Ectodermal cell (in vitro differentiated cells): ENCODE measurements around the gene PAGE1. TPM values are rescaled to one million over a fixed set of nuclear protein-coding genes. Genes with fewer than 3 reads are reported as not detected.
"Not testable (repeated sequence)": the region's sequence is repeated elsewhere in the genome, so short reads cannot be mapped to it uniquely, and the experiment has no call there.

ENCODE experiments used
- H3K27ac ChIP-seq: 2 replicates; pipeline ENCODE4 v1.7.0; 2013; ENCODE audit warnings: mild to moderate bottlenecking, low read depth, low read length; ENCODE audit not compliant: insufficient read depth, poor library complexity, severe bottlenecking
- H3K27me3 ChIP-seq: 2 replicates; pipeline ENCODE4 v1.7.0; 2013; ENCODE audit warnings: mild to moderate bottlenecking, low read length; ENCODE audit not compliant: insufficient read depth, control insufficient read depth, poor library complexity, severe bottlenecking
- H3K36me3 ChIP-seq: one replicate; pipeline ENCODE4 v1.7.0; 2013; ENCODE audit warnings: low read length; ENCODE audit not compliant: control insufficient read depth, insufficient read depth
- H3K4me1 ChIP-seq: one replicate; pipeline ENCODE4 v1.7.0; 2013; ENCODE audit warnings: low read length; ENCODE audit not compliant: control insufficient read depth, insufficient read depth
- H3K4me3 ChIP-seq: 2 replicates; pipeline ENCODE4 v1.7.0; 2013; ENCODE audit warnings: low read depth, low read length, control low read depth; ENCODE audit not compliant: insufficient read depth
- H3K9me3 ChIP-seq: 2 replicates; pipeline ENCODE4 v1.7.0; 2013; ENCODE audit warnings: mild to moderate bottlenecking, low read length, moderate library complexity; ENCODE audit not compliant: control insufficient read depth
- WGBS, 2 experiments: methylation state at CpG; one replicate each; pipeline ENCODE4 v1.1.7; 2013; ENCODE audit warnings: missing lambda C conversion rate in 2 of 2; 5-methylcytosine and 5-hydroxymethylcytosine counted together
- polyA plus RNA-seq, 4 experiments: library from polyadenylated mRNA; stranded (reverse); fragments of 50-300 nt; gene quantifications; one replicate each; pipeline ENCODE4 v1.2.3, GENCODE V29; 2013

PAGE1 gene, protein sequence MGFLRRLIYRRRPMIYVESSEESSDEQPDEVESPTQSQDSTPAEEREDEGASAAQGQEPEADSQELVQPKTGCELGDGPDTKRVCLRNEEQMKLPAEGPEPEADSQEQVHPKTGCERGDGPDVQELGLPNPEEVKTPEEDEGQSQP
- polyA plus RNA-seq (2013, experiment 1 of 4): not detected
- not detected for polyA plus RNA-seq (2013, experiment 2 of 4)
- not detected for polyA plus RNA-seq (2013, experiment 3 of 4)
- not detected for polyA plus RNA-seq (2013, experiment 4 of 4)

DNA sequence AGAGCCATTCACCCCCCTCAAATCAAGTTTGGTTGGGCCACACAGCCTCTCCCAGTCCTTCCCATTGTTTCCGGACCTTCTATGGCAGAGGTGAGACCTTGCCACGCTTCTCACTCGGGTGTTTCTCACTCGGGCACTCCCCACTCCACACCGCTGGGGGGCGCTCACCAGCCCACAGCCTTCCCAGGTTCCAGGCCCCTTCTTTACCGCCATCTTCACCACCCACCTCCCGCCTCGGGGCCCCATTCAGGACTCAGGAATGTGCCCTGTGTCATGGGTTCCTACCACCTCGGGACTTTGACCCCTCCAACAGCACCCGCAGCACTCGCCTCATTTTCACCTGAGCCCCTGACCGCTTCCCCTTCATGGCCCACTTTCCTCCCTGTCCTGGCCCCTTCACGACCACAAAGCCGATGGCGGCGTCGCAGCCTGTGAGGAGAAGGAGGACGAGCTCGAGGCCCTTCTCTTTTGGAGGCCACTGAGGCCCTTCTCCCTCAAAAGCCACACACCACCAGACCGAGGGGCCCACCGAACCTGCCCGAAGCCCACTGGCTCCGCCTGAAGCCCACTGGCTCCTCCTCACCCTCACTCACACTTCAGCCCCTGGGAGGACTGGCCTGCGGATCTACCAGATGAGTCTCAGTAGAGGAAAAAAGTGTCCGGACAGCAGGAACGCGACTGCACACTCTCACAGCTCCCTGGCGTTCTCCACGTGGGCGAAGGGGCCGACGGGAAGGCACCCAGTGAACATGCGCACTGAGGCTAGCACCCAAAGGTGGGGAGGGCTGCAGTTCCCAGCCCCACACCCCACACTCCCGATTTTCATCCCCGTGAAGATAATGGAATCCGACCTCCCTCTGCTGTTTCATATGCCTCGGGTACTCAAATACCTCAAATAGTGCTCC is at the start of gene PAGE1:
Gene PAGE1 (minus strand): TSS at position 709 of the 905 bp plus-strand sequence. CDS start 1,214 bp downstream, outside the sequence.
- H3K9me3 ChIP-seq: no peaks in the 10 kb centered on the region
- H3K4me3 ChIP-seq: no peak within 1 kb of the TSS
- no peaks in the 10 kb centered on the region for H3K27me3 ChIP-seq
- H3K27ac ChIP-seq: no peak within 1 kb of the TSS
- WGBS, 2 experiments: 93% methylated on average over 37 of the region's 38 CpGs
- H3K36me3 ChIP-seq: no peaks in the 10 kb centered on the region
- no peaks in the 10 kb centered on the region for H3K4me1 ChIP-seq

DNA sequence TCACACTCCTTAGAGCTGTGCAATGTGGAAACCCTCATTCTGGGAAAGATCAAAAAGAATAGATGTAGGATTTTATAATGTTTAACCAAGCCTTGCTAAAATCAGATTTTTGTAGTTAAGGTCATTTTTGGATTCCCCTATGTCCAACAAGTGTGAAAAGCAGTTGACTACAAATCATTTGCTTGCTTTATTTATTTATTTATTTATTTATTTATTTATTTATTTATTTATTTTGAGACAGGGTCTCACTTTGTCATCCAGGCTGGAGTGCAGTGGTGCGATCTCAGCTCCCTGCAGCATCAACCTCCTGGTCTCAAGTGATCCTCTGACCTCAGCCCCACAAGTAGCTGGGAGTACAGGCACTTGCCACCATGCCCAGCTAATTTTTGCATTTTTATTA is 45.7 kb upstream of the PAGE1 start:
- H3K36me3 ChIP-seq, H3K4me1 ChIP-seq, H3K9me3 ChIP-seq, H3K27ac ChIP-seq, H3K4me3 ChIP-seq, H3K27me3 ChIP-seq: not testable (repeated sequence)
- whole genome bisulfite sequencing, 2 experiments: 83 to 91% methylated on average over 1 of the region's 1 CpG

DNA sequence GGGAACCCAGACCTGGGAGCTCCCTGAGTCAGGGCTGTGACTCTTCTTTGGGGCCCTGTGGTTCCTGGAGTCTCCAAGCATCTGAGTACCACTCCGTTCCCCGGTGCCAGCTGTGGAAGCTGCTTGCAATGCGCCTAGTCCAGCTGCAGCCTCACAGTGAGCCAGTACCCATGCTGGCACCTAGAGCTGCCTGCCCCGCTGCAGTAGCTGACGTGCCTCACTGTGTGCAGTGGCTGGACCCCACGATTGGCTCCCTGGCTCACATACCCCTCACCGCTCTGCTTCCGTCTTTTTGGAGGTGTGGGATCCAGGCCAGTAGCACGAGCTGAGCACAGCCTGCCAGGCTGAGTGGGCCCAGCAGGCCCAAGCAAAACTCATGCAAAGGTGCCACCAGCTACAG is 32.1 kb upstream of the PAGE1 start:
- Histone ChIP-seq H3K4me3 (no peak overlapping the region), H3K9me3 (no peaks in the 10 kb centered on the region), H3K27ac (no peak overlapping the region), H3K27me3 (no peaks in the 10 kb centered on the region), H3K36me3 (no peaks in the 10 kb centered on the region), H3K4me1 (peaks cover 3% of the 10 kb centered on the region)
- 93 to 94% methylated on average over 9 of the region's 9 CpGs for WGBS, 2 experiments

DNA sequence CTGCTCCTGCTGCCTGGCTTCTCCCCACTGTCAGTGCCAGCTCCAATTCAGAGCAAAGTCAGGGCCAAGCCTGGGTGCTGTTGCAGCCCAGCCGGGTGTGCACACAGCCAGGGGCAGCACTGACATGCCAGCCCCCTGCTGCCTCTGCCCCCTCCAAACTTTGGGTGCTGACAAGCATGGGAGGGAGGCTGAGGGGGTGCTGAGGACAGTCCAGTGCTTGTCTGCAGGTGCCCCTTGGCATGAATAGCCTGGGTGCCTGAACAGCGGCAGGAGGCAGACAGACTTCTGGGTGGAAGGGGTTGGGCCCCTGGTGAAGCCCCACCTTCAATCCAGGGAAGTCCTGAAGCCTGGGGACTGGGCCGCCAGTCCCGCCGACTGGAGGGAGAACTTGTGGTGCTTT is 31.2 kb upstream of the PAGE1 start:
- H3K36me3 ChIP-seq: no peaks in the 10 kb centered on the region

DNA sequence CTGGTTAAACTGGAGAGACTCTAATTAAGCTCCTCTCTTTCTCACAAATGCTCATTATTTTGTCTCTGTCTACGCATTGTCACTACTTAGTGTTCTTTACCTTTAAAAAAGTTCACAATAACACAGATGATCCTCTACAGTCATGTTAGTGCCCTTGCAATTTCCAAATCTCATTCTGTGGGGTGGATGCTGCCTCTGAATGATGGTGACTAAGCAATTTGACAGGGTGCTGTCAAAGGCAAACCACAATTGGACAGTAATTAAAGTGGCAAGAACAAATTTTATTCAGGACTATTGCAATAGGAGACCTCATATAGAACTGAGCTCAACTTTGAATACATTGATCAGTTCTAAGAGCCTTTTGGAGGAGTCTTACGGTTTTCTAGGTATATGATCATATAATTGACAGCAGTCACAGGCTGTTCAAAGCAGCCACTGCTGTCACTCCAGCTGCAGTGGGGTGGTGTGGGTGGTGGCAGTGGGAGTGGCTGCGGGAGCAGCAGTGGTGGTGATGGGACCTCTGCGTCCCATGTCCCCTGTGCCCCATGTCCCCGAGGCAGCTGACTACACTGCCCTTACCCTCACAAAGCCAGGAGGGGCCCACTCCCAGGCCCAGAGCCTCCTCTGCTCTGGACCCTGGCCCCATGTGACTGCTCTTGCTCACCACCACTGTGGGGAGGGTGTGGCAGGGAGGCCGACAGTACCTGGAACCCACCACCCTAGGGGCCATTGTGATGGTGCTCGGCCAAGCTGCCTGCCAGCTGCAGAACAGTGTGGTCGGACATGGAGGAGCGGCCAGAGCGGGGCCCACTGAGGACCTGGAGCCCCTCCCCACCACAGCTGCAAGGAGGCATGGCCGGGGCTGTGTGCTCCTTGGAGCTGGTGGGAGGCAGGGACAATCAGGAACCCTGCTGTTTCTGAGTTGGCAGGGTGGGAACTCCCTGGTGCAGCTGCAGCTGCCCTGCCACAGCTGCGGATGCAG is 30.4 kb upstream of the PAGE1 start:
- 89 to 91% methylated on average over 11 to 12 of the region's 12 CpGs for WGBS, 2 experiments
- H3K27me3 ChIP-seq: no peaks in the 10 kb centered on the region
- H3K4me1 ChIP-seq: peaks cover 3% of the 10 kb centered on the region
- no peak overlapping the region for H3K27ac ChIP-seq
- no peak overlapping the region for H3K4me3 ChIP-seq
- H3K9me3 ChIP-seq: no peaks in the 10 kb centered on the region
- no peaks in the 10 kb centered on the region for H3K36me3 ChIP-seq

More for the DNA sequence above, 31.2 kb upstream of the PAGE1 start:
- Histone ChIP-seq H3K4me3 (no peak overlapping the region), H3K27me3 (no peaks in the 10 kb centered on the region), H3K9me3 (no peaks in the 10 kb centered on the region), H3K27ac (no peak overlapping the region), H3K4me1 (peaks cover 3% of the 10 kb centered on the region)
- 96 to 98% methylated on average over 5 of the region's 5 CpGs for WGBS, 2 experiments

DNA sequence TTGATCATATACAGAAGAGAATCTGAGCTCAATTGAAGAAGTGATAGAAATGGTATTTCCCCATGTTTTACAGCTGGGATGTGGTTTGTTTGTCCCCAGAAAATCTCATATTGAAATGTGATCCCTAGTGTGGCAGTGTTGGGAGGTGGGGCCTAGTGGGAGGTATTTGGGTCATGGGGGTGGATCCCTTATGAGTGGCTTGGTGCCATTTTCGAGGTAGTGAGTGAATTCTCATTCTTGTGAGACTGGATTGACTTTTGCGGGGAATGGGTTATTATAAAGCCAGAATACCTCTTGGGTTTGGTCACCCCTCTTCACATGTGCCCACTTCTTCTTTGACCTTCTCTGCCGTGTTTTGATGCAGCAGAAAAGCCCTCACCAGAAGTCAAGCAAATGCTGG is 29.6 kb upstream of the PAGE1 start:
- 90 to 98% methylated on average over 3 of the region's 3 CpGs for whole genome bisulfite sequencing, 2 experiments
- Histone ChIP-seq H3K27me3 (no peaks in the 10 kb centered on the region), H3K4me3 (no peak overlapping the region)

DNA sequence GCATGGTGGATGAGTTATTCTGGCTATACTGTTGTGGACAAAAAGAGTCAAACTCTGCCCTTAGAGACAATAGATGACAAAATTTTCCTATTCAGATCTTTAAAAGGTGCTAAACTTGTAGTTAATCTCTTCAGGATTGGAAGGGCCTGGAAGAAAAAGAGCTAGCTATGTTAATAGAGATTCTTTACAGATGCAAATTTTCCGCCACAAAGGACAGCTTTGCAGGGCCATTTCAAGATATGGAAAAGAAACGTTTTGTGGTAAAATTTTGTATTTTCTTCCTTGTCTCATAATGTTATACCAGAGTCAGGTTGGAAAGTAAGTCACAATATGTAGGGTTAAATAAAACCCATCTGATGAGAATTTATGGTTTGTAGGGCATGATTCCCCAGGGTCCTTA is 24.3 kb upstream of the PAGE1 start:
- H3K27ac ChIP-seq, H3K4me3 ChIP-seq, H3K27me3 ChIP-seq, H3K9me3 ChIP-seq, H3K36me3 ChIP-seq, H3K4me1 ChIP-seq: not testable (repeated sequence)
- 42 to 52% methylated on average over 2 of the region's 2 CpGs for WGBS, 2 experiments

More for the DNA sequence above, 29.6 kb upstream of the PAGE1 start:
- peaks cover 3% of the 10 kb centered on the region for H3K4me1 ChIP-seq
- H3K27ac ChIP-seq: no peak overlapping the region
- H3K36me3 ChIP-seq: no peaks in the 10 kb centered on the region
- no peaks in the 10 kb centered on the region for H3K9me3 ChIP-seq

DNA sequence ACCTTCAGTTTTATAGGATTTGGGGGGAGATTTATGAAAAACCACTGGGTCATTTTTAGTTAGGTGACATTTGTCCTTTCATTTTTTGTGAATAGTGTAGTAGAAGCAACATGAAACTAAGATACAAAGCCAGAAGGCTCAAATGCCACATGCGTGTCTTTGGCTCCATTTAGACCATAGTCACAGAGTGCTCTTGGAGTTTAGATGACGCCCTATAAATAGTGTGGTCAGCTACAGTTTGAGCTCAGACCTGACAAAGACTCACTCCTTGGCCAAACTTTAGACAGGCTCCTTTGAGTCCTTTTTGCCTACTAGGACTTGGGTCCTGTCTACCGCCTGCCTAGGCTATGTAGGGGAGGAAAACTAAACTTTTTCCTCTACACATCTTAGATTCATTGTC is 16.8 kb upstream of the PAGE1 start:
- no peak overlapping the region for H3K27ac ChIP-seq
- H3K4me3 ChIP-seq: no peak overlapping the region
- H3K27me3 ChIP-seq: no peaks in the 10 kb centered on the region
- 94 to 98% methylated on average over 2 to 3 of the region's 3 CpGs for WGBS, 2 experiments
- H3K9me3 ChIP-seq: no peaks in the 10 kb centered on the region
- H3K36me3 ChIP-seq: no peaks in the 10 kb centered on the region
- H3K4me1 ChIP-seq: no peaks in the 10 kb centered on the region

DNA sequence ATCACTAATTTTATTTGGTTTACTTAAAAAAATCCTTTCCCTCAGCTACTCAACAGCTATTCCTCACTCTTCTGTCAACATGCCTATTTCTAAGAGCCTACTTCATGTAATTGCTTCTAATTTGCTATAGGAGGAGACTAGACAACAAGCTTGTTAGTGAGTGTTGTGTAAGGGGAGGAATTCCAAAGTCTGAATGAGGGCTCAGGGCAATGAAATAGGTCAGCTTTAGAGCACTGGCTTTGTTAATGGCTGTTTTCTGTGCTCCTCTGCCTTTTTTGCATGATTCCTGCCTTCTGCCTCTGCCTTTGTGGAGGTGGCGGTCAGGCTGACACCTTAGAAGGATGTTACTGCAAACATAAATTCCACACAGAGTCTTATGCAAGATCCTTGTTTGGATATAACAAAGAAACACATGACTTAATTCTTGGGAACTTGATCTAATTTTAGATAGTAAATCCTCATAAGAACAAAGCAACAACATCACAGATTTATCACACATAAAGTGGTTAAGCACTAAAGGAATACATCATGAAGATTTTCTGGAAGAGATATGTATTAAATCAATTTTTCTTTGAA is 15.0 kb upstream of the PAGE1 start:
- 50% methylated on average over 1 of the region's 1 CpG; no CpG with 5 or more reads in 1 of the 2 experiments for WGBS, 2 experiments
- H3K36me3 ChIP-seq: no peaks in the 10 kb centered on the region
- H3K9me3 ChIP-seq: no peaks in the 10 kb centered on the region
- no peaks in the 10 kb centered on the region for H3K4me1 ChIP-seq
- no peak overlapping the region for H3K27ac ChIP-seq
- H3K4me3 ChIP-seq: no peak overlapping the region
- no peaks in the 10 kb centered on the region for H3K27me3 ChIP-seq
